PFSK-1 (cell line): ENCODE measurements around the gene HTR3A.
A peak's percentile ranks its signal among the peaks of the same experiment; 100 is the strongest.

Experiments used
- FOXP2 ChIP-seq: optimal IDR thresholded peaks from 2 replicates; pipeline ENCODE3; 2011; ENCODE audit warnings: borderline replicate concordance, control low read depth, inconsistent platforms; ENCODE audit not compliant: insufficient read depth; ENCODE audit errors: extremely low read length, extremely low read depth
- POLR2AphosphoS5 ChIP-seq: IDR thresholded peaks from 2 replicates; pipeline ENCODE4 v1.6.1; 2012; ENCODE audit warnings: low read depth, mild to moderate bottlenecking, control low read depth, low read length, moderate library complexity
- SIN3A ChIP-seq: IDR thresholded peaks from 2 replicates; pipeline ENCODE4 v1.6.1; 2012; ENCODE audit warnings: mild to moderate bottlenecking, low read length, moderate library complexity, borderline replicate concordance; ENCODE audit not compliant: insufficient read depth
- TAF1 ChIP-seq: IDR thresholded peaks from 2 replicates; pipeline ENCODE4 v1.6.1; 2012; ENCODE audit warnings: low read length, control low read depth, borderline replicate concordance; ENCODE audit not compliant: insufficient read depth
- TF ChIP-seq, protein P1 (sequence below), 2 experiments: IDR thresholded peaks; 2 replicates each; pipeline versions ENCODE4 v1.6.1 to v1.8.0; 2011 to 2012; ENCODE audit warnings: low read depth in 2 of 2, low read length in 2 of 2, control low read depth in 1 of 2, inconsistent platforms in 1 of 2, mild to moderate bottlenecking in 1 of 2, moderate library complexity in 1 of 2; ENCODE audit not compliant: insufficient read depth in 1 of 2

The HTR3A gene

DNA sequence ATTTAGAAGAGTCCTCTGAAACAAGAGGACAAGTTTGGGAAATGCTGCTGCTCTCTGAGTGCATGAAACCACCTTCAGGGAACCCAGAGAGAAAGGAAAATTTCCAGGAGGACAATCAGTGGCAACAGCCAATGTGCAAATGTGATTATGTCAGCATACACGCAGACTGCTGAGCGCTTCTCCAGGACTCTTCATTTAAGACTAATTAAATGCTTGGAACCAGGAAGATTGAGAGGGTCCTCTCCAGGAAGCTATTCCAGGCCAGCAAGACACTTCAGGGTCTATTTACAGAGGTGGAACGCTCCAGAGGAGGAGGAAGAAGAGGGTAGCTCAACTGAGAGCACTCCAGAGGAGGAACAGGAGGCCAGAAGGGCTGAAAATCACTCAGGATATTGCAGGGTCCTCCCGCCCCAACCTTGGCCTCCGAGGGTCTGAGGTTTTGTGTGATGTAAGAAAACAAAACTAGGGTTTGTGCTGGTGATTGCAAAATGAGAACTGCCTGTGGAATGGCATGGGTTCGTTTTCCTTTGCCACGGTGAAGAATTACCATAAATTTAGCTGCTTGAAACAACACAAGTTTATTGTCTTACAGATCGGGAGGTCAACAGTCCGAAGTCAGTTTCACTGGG, 14.1 kb upstream of the HTR3A start:
- TF ChIP-seq FOXP2 (no peak), SIN3A (no peak), POLR2AphosphoS5 (no peak), TAF1 (no peak)
- TF ChIP-seq, protein P1, sequence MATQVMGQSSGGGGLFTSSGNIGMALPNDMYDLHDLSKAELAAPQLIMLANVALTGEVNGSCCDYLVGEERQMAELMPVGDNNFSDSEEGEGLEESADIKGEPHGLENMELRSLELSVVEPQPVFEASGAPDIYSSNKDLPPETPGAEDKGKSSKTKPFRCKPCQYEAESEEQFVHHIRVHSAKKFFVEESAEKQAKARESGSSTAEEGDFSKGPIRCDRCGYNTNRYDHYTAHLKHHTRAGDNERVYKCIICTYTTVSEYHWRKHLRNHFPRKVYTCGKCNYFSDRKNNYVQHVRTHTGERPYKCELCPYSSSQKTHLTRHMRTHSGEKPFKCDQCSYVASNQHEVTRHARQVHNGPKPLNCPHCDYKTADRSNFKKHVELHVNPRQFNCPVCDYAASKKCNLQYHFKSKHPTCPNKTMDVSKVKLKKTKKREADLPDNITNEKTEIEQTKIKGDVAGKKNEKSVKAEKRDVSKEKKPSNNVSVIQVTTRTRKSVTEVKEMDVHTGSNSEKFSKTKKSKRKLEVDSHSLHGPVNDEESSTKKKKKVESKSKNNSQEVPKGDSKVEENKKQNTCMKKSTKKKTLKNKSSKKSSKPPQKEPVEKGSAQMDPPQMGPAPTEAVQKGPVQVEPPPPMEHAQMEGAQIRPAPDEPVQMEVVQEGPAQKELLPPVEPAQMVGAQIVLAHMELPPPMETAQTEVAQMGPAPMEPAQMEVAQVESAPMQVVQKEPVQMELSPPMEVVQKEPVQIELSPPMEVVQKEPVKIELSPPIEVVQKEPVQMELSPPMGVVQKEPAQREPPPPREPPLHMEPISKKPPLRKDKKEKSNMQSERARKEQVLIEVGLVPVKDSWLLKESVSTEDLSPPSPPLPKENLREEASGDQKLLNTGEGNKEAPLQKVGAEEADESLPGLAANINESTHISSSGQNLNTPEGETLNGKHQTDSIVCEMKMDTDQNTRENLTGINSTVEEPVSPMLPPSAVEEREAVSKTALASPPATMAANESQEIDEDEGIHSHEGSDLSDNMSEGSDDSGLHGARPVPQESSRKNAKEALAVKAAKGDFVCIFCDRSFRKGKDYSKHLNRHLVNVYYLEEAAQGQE (IDR thresholded peaks at IDR 0.05; ENCODE audit: insufficient read depth in 1 of 2, low read depth in 2 of 2, low read length in 2 of 2), result no peak

DNA sequence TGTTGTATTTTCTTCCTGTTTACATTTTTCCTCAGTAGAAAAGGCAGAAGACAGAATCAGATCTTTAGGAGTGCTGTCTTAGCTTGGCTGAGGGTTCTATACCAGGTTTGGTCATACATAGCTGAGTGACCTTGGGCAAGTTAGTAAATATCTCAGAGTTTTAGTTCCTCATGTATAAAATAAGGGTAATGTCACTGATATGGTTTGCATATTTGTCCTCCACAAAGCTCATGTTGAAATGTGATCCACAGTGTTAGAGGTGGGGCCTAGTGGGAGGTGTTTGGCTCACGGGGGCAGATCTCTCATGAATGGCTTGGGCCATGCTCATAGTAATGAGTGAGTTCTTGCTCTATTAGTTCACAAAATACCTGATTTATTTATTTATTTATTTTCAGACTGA, 7.5 kb upstream of the HTR3A start:
- no peak for TF ChIP-seq FOXP2
- no peak for TF ChIP-seq POLR2AphosphoS5
- TF ChIP-seq, protein P1 (IDR thresholded peaks at IDR 0.05; ENCODE audit: insufficient read depth in 1 of 2, low read depth in 2 of 2, low read length in 2 of 2), result no peak
- TF ChIP-seq TAF1, result no peak
- no peak for TF ChIP-seq SIN3A

DNA sequence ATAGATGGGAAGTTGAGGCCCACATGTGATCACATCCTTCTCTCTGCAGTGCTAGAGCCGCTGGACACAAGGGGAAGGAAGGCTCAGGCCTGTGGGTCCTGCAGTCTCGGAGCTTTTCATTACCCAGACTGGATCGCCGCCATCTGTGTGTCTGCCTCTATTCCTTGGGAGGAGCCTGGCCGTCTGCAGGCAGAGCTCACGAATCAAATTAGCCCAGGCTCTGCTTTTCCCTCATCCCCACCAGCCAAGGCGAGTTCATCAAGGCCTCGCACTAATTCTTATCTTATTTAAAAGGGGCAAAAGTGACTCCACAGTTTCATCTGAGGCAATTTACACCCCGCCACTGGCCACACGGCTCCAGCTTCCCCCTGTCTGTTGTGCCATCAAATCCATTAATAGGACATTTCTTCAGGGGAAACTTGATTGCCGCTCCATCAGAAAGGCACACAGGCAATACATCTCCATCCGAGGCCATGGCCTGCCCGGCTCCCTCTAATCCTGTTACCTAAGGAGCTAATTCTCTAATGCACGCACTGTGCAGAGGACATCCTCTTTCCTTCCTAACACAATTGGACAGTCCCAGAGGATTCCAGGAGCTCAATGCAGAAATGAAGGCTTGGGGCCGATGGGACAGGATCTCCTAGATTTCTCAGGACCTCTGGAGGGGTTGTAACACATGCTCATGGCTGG, 3.3 kb upstream of the HTR3A start:
- TF ChIP-seq FOXP2, result no peak
- no peak for TF ChIP-seq TAF1

DNA sequence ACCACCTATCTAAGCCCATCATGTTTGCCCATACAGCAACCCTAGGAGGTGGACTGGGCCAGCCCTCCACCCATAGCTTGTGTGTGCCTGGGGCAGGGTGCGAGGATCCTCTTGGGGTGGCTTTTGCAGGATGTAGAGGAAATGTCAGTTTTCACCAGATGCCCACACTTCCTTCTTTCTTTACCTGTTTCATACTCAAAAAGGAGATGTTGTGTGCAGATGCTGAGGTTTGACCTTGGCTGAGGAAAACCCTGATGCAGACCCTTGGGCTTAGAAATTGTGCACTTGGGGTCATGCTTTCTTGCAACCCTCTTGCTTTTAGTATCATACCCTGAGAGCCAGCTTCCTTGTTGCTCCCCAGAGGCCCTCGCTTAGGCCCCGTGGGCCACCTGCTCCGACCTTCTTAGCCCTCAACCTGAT, 2.2 kb downstream of the HTR3A start:
- TF ChIP-seq TAF1, result no peak

DNA sequence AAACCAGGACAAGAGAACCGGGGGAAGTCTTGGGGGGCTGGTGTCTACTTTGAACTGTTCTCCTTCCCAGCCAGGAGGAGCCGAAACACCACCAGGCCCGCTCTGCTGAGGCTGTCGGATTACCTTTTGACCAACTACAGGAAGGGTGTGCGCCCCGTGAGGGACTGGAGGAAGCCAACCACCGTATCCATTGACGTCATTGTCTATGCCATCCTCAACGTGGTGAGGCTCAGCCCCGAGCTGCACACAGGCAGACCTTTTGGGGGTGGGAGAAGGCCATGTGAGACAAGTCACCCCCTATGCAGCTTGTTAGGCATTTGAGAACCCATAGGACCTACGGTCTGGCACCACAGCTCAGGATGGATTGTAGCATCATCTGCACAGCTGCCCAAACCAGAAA, 2.8 kb downstream of the HTR3A start:
- TF ChIP-seq TAF1 (no peak), SIN3A (no peak), FOXP2 (no peak), POLR2AphosphoS5 (no peak)
- TF ChIP-seq, protein P1 (IDR thresholded peaks at IDR 0.05; ENCODE audit: insufficient read depth in 1 of 2, low read depth in 2 of 2, low read length in 2 of 2), result no peak

DNA sequence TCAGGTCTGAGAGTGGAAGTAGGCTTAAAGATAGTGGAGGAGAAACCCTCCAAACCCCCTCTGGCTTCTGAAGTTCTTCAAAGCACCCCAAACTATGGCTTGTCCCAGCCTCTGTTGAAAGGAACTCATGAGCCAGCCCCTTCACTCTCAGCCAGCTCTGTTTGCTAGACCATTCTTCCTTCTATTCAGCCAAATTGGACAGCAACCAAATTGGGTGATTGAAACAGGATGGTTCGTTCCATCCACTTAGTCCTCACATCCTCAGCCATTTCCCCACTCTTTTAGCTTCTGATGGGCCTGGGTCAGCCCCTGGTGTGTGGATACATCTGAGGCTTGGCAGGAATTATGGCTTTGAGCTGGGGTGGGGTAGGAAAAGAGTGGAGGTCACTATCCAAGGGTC, 4.5 kb downstream of the HTR3A start:
- no peak for TF ChIP-seq FOXP2
- TF ChIP-seq, protein P1 (IDR thresholded peaks at IDR 0.05; ENCODE audit: insufficient read depth in 1 of 2, low read depth in 2 of 2, low read length in 2 of 2), result peak; percentile 49 to 81; a peak in 2 of 4 replicates
